Lung (tissue), 12 donors: ENCODE results near the gene PDE4C. TPM values are rescaled to one million over a fixed set of nuclear protein-coding genes. Genes with fewer than 3 reads are reported as not detected.

Source experiments
- ATAC-seq: fragments of 200-7000 bp; cut with Tn5 transposase; one replicate; pipeline ENCODE4 v1.9.1; 2020; ENCODE audit warnings: moderate number of reproducible peaks; ENCODE audit not compliant: insufficient read depth, low FRiP score
- DNase-seq, 3 donors: peaks; one replicate each; pipeline ENCODE4 v3.0.0-alpha.2; 2013 to 2017
- H3K27ac ChIP-seq, 2 donors: one replicate each; pipeline ENCODE4 v1.5.1; 2013; ENCODE audit warnings: mild to moderate bottlenecking in 2 of 2, moderate library complexity in 2 of 2, control low read depth in 1 of 2, inconsistent platforms in 1 of 2, low read depth in 1 of 2, low read length in 1 of 2
- H3K27me3 ChIP-seq, 3 donors: one replicate each; pipeline ENCODE4 v1.5.1; 2013; ENCODE audit warnings: low read length in 2 of 3; ENCODE audit not compliant: control insufficient read depth in 3 of 3, insufficient read depth in 3 of 3
- H3K36me3 ChIP-seq, 4 donors: one replicate each; pipeline ENCODE4 v1.5.1; 2013; ENCODE audit warnings: low read length in 4 of 4, mild to moderate bottlenecking in 1 of 4, moderate library complexity in 1 of 4; ENCODE audit not compliant: control insufficient read depth in 4 of 4, insufficient read depth in 4 of 4
- H3K4me1 ChIP-seq, 5 donors: one replicate each; pipeline ENCODE4 v1.5.1; 2013; ENCODE audit warnings: low read length in 5 of 5, mild to moderate bottlenecking in 2 of 5, moderate library complexity in 1 of 5; ENCODE audit not compliant: control insufficient read depth in 5 of 5, insufficient read depth in 5 of 5
- H3K4me3 ChIP-seq: one replicate; pipeline ENCODE4 v1.5.1; 2013; ENCODE audit warnings: mild to moderate bottlenecking, control low read depth, moderate library complexity
- H3K9ac ChIP-seq, 2 donors: one replicate each; pipeline ENCODE4 v1.5.1; 2013; ENCODE audit warnings: low read length in 2 of 2, control low read depth in 1 of 2; ENCODE audit not compliant: insufficient read depth in 1 of 2
- H3K9me3 ChIP-seq, 4 donors: one replicate each; pipeline ENCODE4 v1.5.1; 2013; ENCODE audit warnings: low read length in 3 of 4, mild to moderate bottlenecking in 1 of 4, moderate library complexity in 1 of 4; ENCODE audit not compliant: control insufficient read depth in 4 of 4, insufficient read depth in 3 of 4
- CTCF ChIP-seq: IDR thresholded peaks from 2 replicates; pipeline ENCODE4 v1.5.1; 2012; ENCODE audit warnings: mild to moderate bottlenecking; ENCODE audit errors: control extremely low read depth, extremely low read depth
- WGBS, 2 donors: extraction: QIAGEN DNeasy Blood & Tissue Kit; methylation state at CpG; one replicate each; pipeline ENCODE4 v1.1.7; 2013; 5-methylcytosine and 5-hydroxymethylcytosine counted together
- polyA plus RNA-seq, 2 donors: library from polyadenylated mRNA; stranded (reverse); fragments of 200-250 nt; gene quantifications; one replicate each; pipeline ENCODE4 v1.2.1, GENCODE V29; 2013
- total RNA-seq, 2 donors: library from RNA; depleted of rRNA in 1 of 2; stranded (reverse); fragments of >200 nt in 1 of 2; gene quantifications; one replicate each; pipeline ENCODE4 v1.2.1, GENCODE V29; 2014 to 2021
- donor health status: control.
- donor health status: control.
- donor health status: Bipolar disorder and iron deficiency.
- donor health status: healthy.
- donor health status: DM: yes; HTN: yes; CAD: no.

Gene PDE4C
- total and polyA plus RNA-seq, 4 donors = 0.32 to 32.4 (median 4.2) TPM

- Histone ChIP-seq H3K4me1 (peaks cover 0 to 8% (median 4%) of the 10 kb centered on the region in 5 donors), H3K27ac (no peak overlapping the region), H3K4me3 (no peak overlapping the region), H3K27me3 (peaks cover 0 to 2% (median 0%) of the 10 kb centered on the region in 3 donors), H3K36me3 (peaks cover 0 to 9% (median 0%) of the 10 kb centered on the region in 4 donors), H3K9me3 (no peaks in the 10 kb centered on the region), H3K9ac (no peak overlapping the region)
- no peak for TF ChIP-seq CTCF
- DNase-seq = no peak
- 74 to 81% methylated on average over 19 of the region's 19 CpGs for WGBS, 2 donors
- no peak for ATAC-seq
Observed at GRCh38 chr19:18176367-18177310, 49.6 kb downstream of the PDE4C start.

- Histone ChIP-seq H3K36me3 (peaks cover 0 to 12% (median 0%) of the 10 kb centered on the region in 4 donors), H3K4me3 (peak overlapping the region; percentile 24), H3K27ac (no peak overlapping the region), H3K9me3 (no peaks in the 10 kb centered on the region), H3K4me1 (peaks cover 0 to 8% (median 4%) of the 10 kb centered on the region in 5 donors), H3K9ac (no peak overlapping the region), H3K27me3 (peaks cover 0 to 2% (median 0%) of the 10 kb centered on the region in 3 donors)
- ATAC-seq (no peak), DNase-seq (no peak)
- no peak for TF ChIP-seq CTCF
- WGBS, 2 donors = 85 to 93% methylated on average over 11 of the region's 11 CpGs
Observed at GRCh38 chr19:18174983-18175382, 51.3 kb downstream of the PDE4C start.

Other genes starting within 250 kb of the PDE4C start
- 10 to 100 TPM; 19.4 to 50.0 TPM for gene ARRDC2, start 218.3 kb downstream of the PDE4C start, total RNA-seq
- 10 to 100 TPM; 47.6 to 62.2 TPM for gene ARRDC2, start 218.3 kb downstream of the PDE4C start, polyA plus RNA-seq
- 1 to 10 TPM; 1.3 to 7.8 TPM for gene IL12RB1, start 139.5 kb downstream of the PDE4C start, total RNA-seq
- 1 to 10 TPM; 3.0 to 6.7 TPM for gene IL12RB1, start 139.5 kb downstream of the PDE4C start, polyA plus RNA-seq
- 10 to 100 TPM in 1 of 2 donors, 1 to 10 TPM in 1; 6.5 to 24.0 TPM for gene MAST3, start 128.7 kb downstream of the PDE4C start, total RNA-seq
- 10 to 100 TPM in 1 of 2 donors, 1 to 10 TPM in 1; 5.0 to 12.1 TPM for gene MAST3, start 128.7 kb downstream of the PDE4C start, polyA plus RNA-seq
- 10 to 100 TPM; 22.3 to 36.2 TPM for gene PIK3R2, start 73.3 kb downstream of the PDE4C start, total RNA-seq
- 10 to 100 TPM in 1 of 2 donors, 1 to 10 TPM in 1; 7.0 to 18.4 TPM for gene PIK3R2, start 73.3 kb downstream of the PDE4C start, polyA plus RNA-seq
- gene IFI30, start 52.6 kb downstream of the PDE4C start, total RNA-seq = 100 to 1,000 TPM; 205 to 612 TPM
- 1,000 to 10,000 TPM in 1 of 2 donors, 100 to 1,000 TPM in 1; 440 to 1,883 TPM for gene IFI30, start 52.6 kb downstream of the PDE4C start, polyA plus RNA-seq
- gene MPV17L2, start 33.2 kb downstream of the PDE4C start, total RNA-seq = 10 to 100 TPM in 1 of 2 donors, 1 to 10 TPM in 1; 3.2 to 13.7 TPM
- 10 to 100 TPM; 22.7 to 28.0 TPM for gene MPV17L2, start 33.2 kb downstream of the PDE4C start, polyA plus RNA-seq
- gene RAB3A, start 22.4 kb downstream of the PDE4C start, total RNA-seq = 1 to 10 TPM; 3.1 to 6.7 TPM
- 1 to 10 TPM; 1.1 to 1.5 TPM for gene RAB3A, start 22.4 kb downstream of the PDE4C start, polyA plus RNA-seq
- 1 to 10 TPM; 1.3 to 5.5 TPM for gene IQCN, start 48.0 kb upstream of the PDE4C start, total RNA-seq
- 1 to 10 TPM in 1 of 2 donors, under 1 TPM in 1; 0.69 to 5.2 TPM for gene IQCN, start 48.0 kb upstream of the PDE4C start, polyA plus RNA-seq
- gene JUND, start 55.2 kb upstream of the PDE4C start, total RNA-seq = 100 to 1,000 TPM; 209 to 290 TPM
- 100 to 1,000 TPM; 161 to 204 TPM for gene JUND, start 55.2 kb upstream of the PDE4C start, polyA plus RNA-seq
- gene LSM4, start 96.6 kb upstream of the PDE4C start, total RNA-seq = 100 to 1,000 TPM in 1 of 2 donors, 10 to 100 TPM in 1; 67.7 to 114 TPM
- 100 to 1,000 TPM; 114 to 217 TPM for gene LSM4, start 96.6 kb upstream of the PDE4C start, polyA plus RNA-seq
- 10 to 100 TPM; 14.0 to 41.6 TPM for gene PGPEP1, start 114.2 kb upstream of the PDE4C start, total RNA-seq
- 10 to 100 TPM; 13.0 to 15.9 TPM for gene PGPEP1, start 114.2 kb upstream of the PDE4C start, polyA plus RNA-seq
- 10 to 100 TPM; 49.7 to 64.0 TPM for gene GDF15, start 159.7 kb upstream of the PDE4C start, total RNA-seq
- 100 to 1,000 TPM in 1 of 2 donors, 10 to 100 TPM in 1; 45.4 to 119 TPM for gene GDF15, start 159.7 kb upstream of the PDE4C start, polyA plus RNA-seq
- 10 to 100 TPM in 1 of 2 donors, 1 to 10 TPM in 1; 8.5 to 38.0 TPM for gene LRRC25, start 171.2 kb upstream of the PDE4C start, total RNA-seq
- gene LRRC25, start 171.2 kb upstream of the PDE4C start, polyA plus RNA-seq = 100 to 1,000 TPM in 1 of 2 donors, 10 to 100 TPM in 1; 16.1 to 119 TPM
- 10 to 100 TPM; 31.7 to 95.3 TPM for gene SSBP4, start 193.0 kb upstream of the PDE4C start, total RNA-seq
- 10 to 100 TPM; 60.3 to 84.4 TPM for gene SSBP4, start 193.0 kb upstream of the PDE4C start, polyA plus RNA-seq
- gene ISYNA1, start 211.7 kb upstream of the PDE4C start, total RNA-seq = 10 to 100 TPM; 24.9 to 56.7 TPM
- 10 to 100 TPM; 14.7 to 25.1 TPM for gene ISYNA1, start 211.7 kb upstream of the PDE4C start, polyA plus RNA-seq